CD4-positive, alpha-beta T cell (primary cell): ENCODE measurements around the gene NME4. TPM values are rescaled to one million over a fixed set of nuclear protein-coding genes. Genes with fewer than 3 reads are reported as not detected.
A peak's percentile ranks its signal among the peaks of the same experiment; 100 is the strongest.

ENCODE experiments used
- ATAC-seq: fragments of 200-7000 bp; cut with Tn5 transposase; one replicate; pipeline ENCODE4 v1.10.0; 2022; ENCODE audit warnings: mild to moderate bottlenecking; ENCODE audit not compliant: poor library complexity
- CTCF ChIA-PET: fragments of 350-600 bp; sonication (Branson Sonifier 250); formaldehyde crosslinking; loops from one replicate; lab custom pipeline; 2021; ENCODE audit warnings: antibody characterized with exemption, inconsistent platforms; lab: Charles Lee
- POLR2A ChIA-PET: fragments of 350-600 bp; sonication (Branson Sonifier 250); formaldehyde crosslinking; loops from one replicate; lab custom pipeline; 2021; ENCODE audit warnings: antibody characterized with exemption, inconsistent platforms; lab: Charles Lee
- DNase-seq, 14 experiments: peaks; one replicate each; pipeline ENCODE4 v3.0.0-alpha.2; 2013 to 2020; ENCODE audit warnings: mixed read lengths in 2 of 14
- H3K27ac ChIP-seq, 2 donors: one replicate each; pipeline versions ENCODE4 v1.5.1 to v1.7.0; 2013; ENCODE audit warnings: low read length in 2 of 2, low read depth in 1 of 2, mild to moderate bottlenecking in 1 of 2
- H3K27me3 ChIP-seq, 2 experiments: 1 replicate in 1 of 2; 2 replicates in 1 of 2; pipeline versions ENCODE4 v1.6.1 to v1.7.0; 2013; ENCODE audit warnings: low read length in 2 of 2, control low read depth in 1 of 2, mild to moderate bottlenecking in 1 of 2, moderate library complexity in 1 of 2; ENCODE audit not compliant: insufficient read depth in 2 of 2, control insufficient read depth in 1 of 2
- H3K36me3 ChIP-seq: one replicate; pipeline ENCODE4 v1.6.1; 2013; ENCODE audit warnings: low read length, control low read depth; ENCODE audit not compliant: insufficient read depth
- H3K4me1 ChIP-seq: one replicate; pipeline ENCODE4 v1.6.1; 2013; ENCODE audit warnings: low read length, control low read depth; ENCODE audit not compliant: insufficient read depth
- H3K4me3 ChIP-seq: one replicate; pipeline ENCODE4 v1.5.1; 2013; ENCODE audit warnings: mild to moderate bottlenecking, low read length, moderate library complexity
- H3K9me3 ChIP-seq, 2 experiments: 1 replicate in 1 of 2; 2 replicates in 1 of 2; pipeline versions ENCODE4 v1.6.1 to v1.7.0; 2013; ENCODE audit warnings: low read length in 2 of 2, mild to moderate bottlenecking in 2 of 2, control low read depth in 1 of 2, moderate library complexity in 1 of 2; ENCODE audit not compliant: control insufficient read depth in 1 of 2, insufficient read depth in 1 of 2
- H3K27ac Mint-ChIP-seq: one replicate; pipeline ENCODE4 v1.8.0; 2020; ENCODE audit warnings: mixed read lengths
- H3K27me3 Mint-ChIP-seq: one replicate; pipeline ENCODE4 v1.8.0; 2021; ENCODE audit warnings: mixed read lengths
- H3K36me3 Mint-ChIP-seq: one replicate; pipeline ENCODE4 v1.8.0; 2021; ENCODE audit warnings: low read depth, mixed read lengths
- H3K4me1 Mint-ChIP-seq: one replicate; pipeline ENCODE4 v1.8.0; 2021; ENCODE audit warnings: low read depth, mixed read lengths
- H3K4me3 Mint-ChIP-seq: one replicate; pipeline ENCODE4 v1.8.0; 2020; ENCODE audit warnings: mild to moderate bottlenecking, mixed read lengths
- H3K9me3 Mint-ChIP-seq: one replicate; pipeline ENCODE4 v1.8.0; 2020; ENCODE audit warnings: mixed read lengths
- CTCF ChIP-seq: fragments of 200-600 bp; IDR thresholded peaks from one replicate; pipeline ENCODE4 v1.8.0; 2022; ENCODE audit warnings: antibody characterized with exemption, mild to moderate bottlenecking
- intact Hi-C, 2 experiments: fragments of 100-400 bp; cut with DNase I in 1 of 2; cut with micrococcal nuclease in 1 of 2; formaldehyde crosslinking; loops; one replicate each; pipeline versions ENCODE4 v1.15.1 to v1.9.0; 2023 to 2025; cut with DNase I, micrococcal nuclease
- total RNA-seq, 174 experiments: library from RNA in 2 of 174; stranded (reverse) in 2 of 174; gene quantifications; one replicate each; pipeline ENCODE4 v1.2.3 and lab custom pipeline; 2021 to 2026

Gene NME4
- total RNA-seq, 2 experiments from 2014 or later = 31.2 to 32.6 TPM

DNA sequence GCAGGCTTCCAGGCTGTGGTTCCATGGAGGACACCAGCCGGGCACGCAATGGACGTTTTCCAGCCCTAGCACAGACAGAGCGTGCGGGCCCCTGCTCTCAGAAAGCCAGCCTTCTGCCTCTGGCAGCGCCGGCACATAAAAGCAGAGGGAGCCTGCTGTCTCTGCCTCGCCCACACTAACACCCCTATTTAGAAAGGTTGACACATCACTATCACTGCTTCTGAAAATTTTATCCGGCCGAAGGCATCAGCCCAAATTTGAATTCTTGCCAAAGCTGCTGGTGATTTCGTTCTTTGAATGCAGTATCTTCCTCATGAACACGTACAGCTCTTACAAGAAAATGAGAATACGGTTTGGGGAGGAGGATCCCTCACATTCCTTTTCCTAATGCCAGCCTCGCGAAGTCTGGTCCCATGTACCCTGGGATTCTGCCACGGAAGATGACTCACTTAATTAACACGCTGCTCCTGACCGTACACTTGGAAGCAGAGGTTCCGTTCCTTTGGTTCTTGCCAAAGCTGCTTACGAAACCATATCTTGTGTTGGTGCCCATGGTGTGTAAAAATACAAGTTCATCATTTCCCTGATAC, 27.1 kb downstream of the NME4 start:
- POLR2A ChIA-PET = interaction anchor here (2.2 kb wide), 1 partner anchor 42 kb away, joined by 16 read pairs; the partner anchor contains the start of gene PGAP6
- peaks cover 15% of the 10 kb centered on the region for H3K36me3 Mint-ChIP-seq
- DNase-seq (no peak), ATAC-seq (no peak)
- Histone ChIP-seq H3K9me3 (no peaks in the 10 kb centered on the region), H3K4me1 (peaks cover 34% of the 10 kb centered on the region), H3K27me3 (no peaks in the 10 kb centered on the region), H3K4me3 (peak overlapping the region; percentile 72), H3K36me3 (no peaks in the 10 kb centered on the region), H3K27ac (no peak overlapping the region)
- no peaks in the 10 kb centered on the region for H3K9me3 Mint-ChIP-seq
- H3K4me1 Mint-ChIP-seq = peaks cover 38% of the 10 kb centered on the region
- peak overlapping the region; percentile 93 for H3K27ac Mint-ChIP-seq
- CTCF ChIA-PET = interaction anchor here (0.7 kb wide), 1 partner anchor 23 kb away, joined by 3 read pairs; the partner anchor contains the start of gene DECR2
- intact Hi-C loops = loop anchor here (1.0 to 2.0 kb wide), 3 partner anchors 21 to 71 kb away; partner anchors contain the start of genes AXIN1 (in 1 of the 2) and DECR2 (in 1 of the 2)
- TF ChIP-seq CTCF = no peak
- no peaks in the 10 kb centered on the region for H3K27me3 Mint-ChIP-seq
- H3K4me3 Mint-ChIP-seq = peak overlapping the region; percentile 87

DNA sequence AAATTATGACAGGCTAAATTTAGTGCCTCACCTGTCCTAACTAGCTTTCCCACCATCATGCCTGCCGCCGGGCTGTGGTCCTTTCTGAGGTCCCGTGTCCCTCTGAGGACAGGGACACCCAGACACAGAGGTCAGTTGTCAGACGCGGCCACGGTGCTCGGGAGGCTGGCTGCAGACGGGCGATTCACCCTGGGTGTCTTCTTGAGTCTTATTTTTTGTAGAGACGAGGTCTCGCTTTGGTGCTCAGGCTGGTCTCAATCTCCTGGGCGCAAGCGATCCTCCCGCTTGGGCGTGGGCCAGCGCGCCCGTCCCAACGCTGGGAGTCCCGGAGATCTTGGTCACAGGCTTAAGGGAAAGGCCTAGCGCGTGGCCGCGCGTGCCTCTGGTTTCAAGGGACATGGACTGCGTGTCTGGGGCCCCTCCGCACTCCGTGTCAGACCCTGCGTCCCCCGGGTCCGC, 27.7 kb downstream of the NME4 start:
- Mint-ChIP-seq H3K27me3 (no peaks in the 10 kb centered on the region), H3K4me3 (peak overlapping the region; percentile 87), H3K4me1 (peaks cover 38% of the 10 kb centered on the region), H3K27ac (peak overlapping the region; percentile 93), H3K9me3 (no peaks in the 10 kb centered on the region), H3K36me3 (peaks cover 15% of the 10 kb centered on the region)
- H3K27ac ChIP-seq = peak overlapping the region in 1 of 2 donors; percentile 70
- H3K36me3 ChIP-seq = no peaks in the 10 kb centered on the region
- intact Hi-C loops = loop anchor here (1.0 to 5.0 kb wide), 6 partner anchors 21 to 103 kb away; partner anchors contain the start of genes AXIN1 (in 2 of the 2), CAPN15 (in 1 of the 2) and DECR2 (in 1 of the 2)
- peak overlapping the region; percentile 72 for H3K4me3 ChIP-seq
- DNase-seq = no peak
- ChIA-PET POLR2A (interaction anchor here (0.8 to 2.2 kb wide), 5 partner anchors 23 to 244 kb away, joined by 3 to 16 read pairs (median 7); partner anchors contain the start of genes DECR2, MRPL28 and PGAP6), CTCF (interaction anchor here (0.9 to 1.2 kb wide), 3 partner anchors 23 to 63 kb away, joined by 5 to 7 read pairs (median 5); partner anchors contain the start of gene DECR2)
- TF ChIP-seq CTCF = no peak
- no peaks in the 10 kb centered on the region for H3K9me3 ChIP-seq
- no peak for ATAC-seq
- peaks cover 34% of the 10 kb centered on the region for H3K4me1 ChIP-seq
- H3K27me3 ChIP-seq = no peaks in the 10 kb centered on the region

GRCh38 chr16:425082-425718, 28.2 kb downstream of the NME4 start, which contains the start of gene RAB11FIP3:
TSS of gene RAB11FIP3 (plus strand) at chr16:425649. CDS start at chr16:426007, 358 bp downstream.
- no peaks in the 10 kb centered on the region for H3K27me3 Mint-ChIP-seq
- H3K9me3 Mint-ChIP-seq = no peaks in the 10 kb centered on the region
- peak within 1 kb of the TSS; percentile 95 for H3K4me3 Mint-ChIP-seq
- Histone ChIP-seq H3K27me3 (no peaks in the 10 kb centered on the region), H3K4me3 (peak within 1 kb of the TSS; percentile 72), H3K36me3 (no peaks in the 10 kb centered on the region), H3K9me3 (no peaks in the 10 kb centered on the region), H3K27ac (peak within 1 kb of the TSS; percentile 70 to 84), H3K4me1 (peaks cover 34% of the 10 kb centered on the region)
- peaks cover 38% of the 10 kb centered on the region for H3K4me1 Mint-ChIP-seq
- H3K27ac Mint-ChIP-seq = peak within 1 kb of the TSS; percentile 93
- H3K36me3 Mint-ChIP-seq = peaks cover 19% of the 10 kb centered on the region
- DNase-seq (peak; percentile 65 to 91 (median 84)), ATAC-seq (peak; percentile 89)
- intact Hi-C loops = loop anchor here (1.0 to 5.0 kb wide), 5 partner anchors 24 to 102 kb away; partner anchors contain the start of genes AXIN1 (in 2 of the 2), CAPN15 (in 1 of the 2) and DECR2 (in 1 of the 2)
- TF ChIP-seq CTCF = peak; percentile 21
- POLR2A ChIA-PET = interaction anchor here (0.8 to 2.2 kb wide), 5 partner anchors 24 to 245 kb away, joined by 3 to 16 read pairs (median 7); partner anchors contain the start of genes DECR2, MRPL28 and PGAP6
- CTCF ChIA-PET = interaction anchor here (0.9 to 1.2 kb wide), 3 partner anchors 24 to 63 kb away, joined by 5 to 7 read pairs (median 5); partner anchors contain the start of gene DECR2
